Renal cortical epithelial cell (primary cell): ENCODE results near the gene MEG3. TPM values are rescaled to one million over a fixed set of nuclear protein-coding genes. Genes with fewer than 3 reads are reported as not detected.

ENCODE experiments used
- DNase-seq: peaks from one replicate; pipeline ENCODE4 v3.0.0-alpha.2; 2011; ENCODE audit warnings: low read depth
- total RNA-seq: library from RNA; depleted of rRNA; stranded (reverse); fragments of >200 nt; gene quantifications from 2 replicates; pipeline ENCODE4 v1.2.3, GENCODE V29; 2014

Gene MEG3
- total RNA-seq, 1 donor from 2014 or later, result 14.3 TPM

DNA sequence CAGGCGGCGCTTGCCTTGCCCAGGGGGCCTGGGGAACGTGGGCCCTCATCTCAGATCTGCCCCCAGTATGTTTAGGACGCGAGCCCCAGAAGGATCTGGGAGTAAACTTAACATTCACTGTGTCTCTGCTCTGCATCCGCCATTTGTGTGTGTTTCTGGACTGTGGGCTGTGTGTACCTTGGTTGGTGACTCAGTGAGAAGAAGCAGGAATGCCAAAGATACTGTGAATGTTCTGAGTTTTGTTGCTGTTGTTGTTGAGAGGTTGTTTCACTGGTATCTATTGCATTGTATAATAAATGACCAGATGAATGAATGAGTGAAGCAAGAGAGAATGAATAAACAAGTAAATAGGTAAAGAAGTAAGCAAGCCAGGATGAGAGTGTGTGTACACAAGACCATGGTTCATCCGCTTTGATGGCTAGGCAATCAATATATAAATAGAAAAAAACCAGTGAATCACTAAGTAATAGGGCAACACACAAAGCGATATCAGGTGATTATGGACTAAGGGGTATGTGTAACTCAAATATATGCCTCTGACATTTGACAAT lies 20.5 kb downstream of the MEG3 start:
- no peak for DNase-seq

DNA sequence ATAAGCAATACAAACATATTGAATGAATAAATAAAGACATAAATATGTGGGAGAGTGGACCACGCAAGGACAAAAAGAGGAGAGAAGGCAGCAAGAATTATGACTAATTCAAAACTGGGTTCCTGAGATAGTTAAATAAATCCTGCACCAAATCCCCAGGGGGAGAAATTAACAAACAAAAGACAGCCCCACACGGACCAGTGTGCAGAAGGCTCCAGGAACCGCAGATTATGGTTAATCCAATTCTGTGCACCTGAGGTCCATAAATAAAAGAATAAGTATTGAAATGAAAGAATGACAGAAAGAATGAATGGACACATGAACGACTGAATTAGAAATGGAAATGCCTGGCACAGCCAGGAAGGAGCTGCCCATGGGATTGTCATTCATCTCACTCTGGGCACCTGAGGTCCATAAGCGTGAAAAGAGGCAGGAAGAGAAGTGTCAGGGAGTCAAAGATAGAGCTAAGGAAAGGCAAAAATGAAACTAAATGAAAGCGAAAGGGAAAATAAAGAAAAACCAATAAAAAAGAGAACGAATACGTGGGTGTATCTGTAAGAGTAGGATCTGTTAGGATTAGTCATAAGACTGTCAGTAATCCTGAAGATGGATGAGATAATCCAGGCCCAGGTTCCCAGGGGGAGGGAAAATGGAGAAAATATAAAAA lies 23.3 kb downstream of the MEG3 start:
- peak; percentile 9 for DNase-seq

GRCh38 chr14:100850841-100851585 lies 25.1 kb downstream of the MEG3 start:
- DNase-seq, result no peak

DNA sequence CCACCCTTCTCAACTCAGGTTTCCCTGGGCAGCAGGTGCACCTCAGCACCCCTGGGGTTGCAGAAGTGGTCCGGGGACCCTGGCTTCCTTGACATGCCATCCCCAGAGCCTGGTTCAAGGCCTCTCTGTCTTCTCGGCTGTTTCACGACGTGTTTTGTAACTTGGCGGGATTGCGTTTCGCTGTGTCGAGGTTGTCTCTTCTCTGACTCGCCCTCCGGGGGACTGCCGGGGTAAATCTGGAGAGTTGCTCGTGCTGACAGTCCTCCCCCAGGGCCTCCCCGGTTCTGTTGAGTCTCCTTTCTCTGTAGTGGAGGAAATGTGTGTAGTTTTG lies 25.6 kb downstream of the MEG3 start:
- no peak for DNase-seq

DNA sequence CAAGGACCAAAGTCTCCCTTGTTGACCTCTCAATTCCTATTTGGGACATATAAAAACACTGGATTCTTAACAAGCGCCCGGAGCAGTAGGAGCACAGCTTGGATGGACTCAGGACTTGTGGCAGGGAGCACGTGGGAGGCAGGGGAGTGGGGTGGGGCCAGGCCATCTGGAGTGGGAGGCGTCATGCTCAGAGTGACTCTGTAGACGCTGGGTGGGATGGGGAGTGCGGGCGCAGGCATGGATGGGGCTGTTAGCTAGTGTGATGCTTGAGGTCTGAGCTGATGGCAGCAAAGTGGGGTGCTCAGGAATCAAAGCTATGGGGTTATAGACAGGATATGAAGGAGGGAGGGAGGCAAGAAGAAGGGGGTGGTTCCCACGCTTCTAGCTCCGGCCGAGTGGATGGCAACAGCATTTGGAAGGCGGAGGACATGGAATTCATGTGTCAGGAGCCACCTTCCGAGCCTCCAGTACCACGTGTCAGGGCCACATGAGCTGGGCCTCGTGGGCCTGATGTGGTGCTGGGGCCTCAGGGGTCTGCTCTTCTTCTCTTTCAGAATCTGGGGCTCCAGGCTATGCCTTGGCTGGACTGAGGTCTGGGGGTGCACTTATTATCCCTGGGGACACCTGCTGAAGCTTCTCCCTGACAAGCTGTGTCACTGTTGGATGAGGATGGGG lies 26.2 kb downstream of the MEG3 start:
- no peak for DNase-seq

- no peak for DNase-seq
Observed at GRCh38 chr14:100854435-100854834, 28.5 kb downstream of the MEG3 start.

- no peak for DNase-seq
Observed at GRCh38 chr14:100855256-100855930, 29.5 kb downstream of the MEG3 start.

DNA sequence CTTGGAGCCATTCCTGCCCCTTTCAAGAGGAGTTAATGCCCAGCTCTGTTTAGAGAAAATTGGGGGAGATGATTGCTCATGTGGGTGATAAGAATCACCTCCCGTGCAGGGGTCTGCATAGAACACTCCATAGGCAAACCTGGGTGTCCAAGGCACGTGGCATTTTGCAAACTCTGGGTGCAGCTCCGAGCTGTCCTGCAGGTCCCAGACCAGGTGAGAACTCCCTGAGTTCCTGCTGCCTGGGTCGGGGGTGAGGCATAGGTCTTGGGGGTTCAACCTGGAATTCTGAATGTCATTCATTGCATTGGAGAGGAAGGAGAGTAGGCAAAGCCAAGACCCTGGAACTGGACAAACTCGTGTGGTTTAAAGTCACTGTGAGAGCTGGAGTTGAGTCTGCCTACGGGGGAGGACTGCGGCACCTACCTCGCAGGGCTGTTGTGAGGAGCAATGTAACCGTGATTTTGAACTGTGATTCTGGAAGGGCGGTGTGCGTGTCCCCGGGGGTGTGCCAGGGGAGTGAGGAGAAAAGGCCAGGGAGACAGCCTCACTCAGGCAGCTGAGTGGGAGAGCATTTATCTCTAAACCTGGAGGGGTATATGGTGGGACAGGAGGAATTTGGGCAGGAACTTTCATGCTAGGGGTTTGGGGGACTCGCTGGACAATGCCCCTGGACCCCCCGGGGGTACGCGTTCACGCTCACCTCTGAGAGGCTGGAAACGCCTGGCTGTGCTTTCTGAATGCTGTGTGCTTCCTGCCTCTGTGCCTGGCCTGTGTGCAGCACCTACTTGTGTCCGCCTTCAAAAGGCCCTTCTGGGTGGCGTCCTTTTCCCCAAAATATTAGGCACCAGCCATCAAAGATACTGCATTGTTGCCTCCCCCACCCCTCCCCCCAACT lies 30.4 kb downstream of the MEG3 start:
- no peak for DNase-seq

- no peak for DNase-seq
Observed at GRCh38 chr14:100857233-100857922, 31.5 kb downstream of the MEG3 start.

- no peak for DNase-seq
Observed at GRCh38 chr14:100857923-100858837, 32.3 kb downstream of the MEG3 start.

DNA sequence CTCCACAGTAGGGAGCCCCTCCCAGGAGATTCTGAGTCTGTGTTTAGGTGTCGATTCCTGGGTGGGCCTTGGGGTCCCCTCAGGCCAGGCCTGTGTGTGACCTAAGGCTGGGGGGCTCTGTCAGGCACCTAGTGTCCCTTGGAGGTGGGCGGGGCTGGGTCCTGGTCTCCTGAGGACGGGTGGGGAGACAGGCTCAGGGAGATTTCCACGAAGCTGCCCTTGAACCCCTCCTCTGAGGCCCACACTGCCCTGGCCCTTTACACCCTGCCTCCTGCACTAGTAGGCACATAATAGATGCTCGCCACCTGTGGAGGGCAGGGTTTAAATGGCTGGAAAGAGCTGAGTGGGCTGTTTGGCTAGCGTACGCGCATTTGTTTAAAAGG lies 32.9 kb downstream of the MEG3 start:
- no peak for DNase-seq

DNA sequence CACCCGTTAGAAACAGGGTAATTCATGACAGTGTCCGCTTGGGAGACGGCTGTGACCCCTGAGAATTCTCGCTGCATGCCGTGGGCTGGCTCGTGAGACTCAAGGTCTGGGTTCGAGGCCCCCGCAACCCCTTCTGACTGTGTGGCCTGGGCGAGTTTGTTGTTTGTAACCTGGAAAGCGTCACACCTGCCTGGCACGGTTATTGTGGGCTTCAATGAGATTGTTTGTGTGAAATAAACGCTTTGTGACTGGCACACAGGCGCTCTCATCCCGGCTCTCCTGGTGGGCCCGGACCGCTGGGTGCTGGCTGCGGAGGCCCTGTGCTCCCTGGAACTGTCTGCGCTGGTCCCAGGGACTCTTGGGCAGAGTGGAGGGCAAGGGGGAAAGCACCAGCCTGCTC lies 33.9 kb downstream of the MEG3 start:
- no peak for DNase-seq

DNA sequence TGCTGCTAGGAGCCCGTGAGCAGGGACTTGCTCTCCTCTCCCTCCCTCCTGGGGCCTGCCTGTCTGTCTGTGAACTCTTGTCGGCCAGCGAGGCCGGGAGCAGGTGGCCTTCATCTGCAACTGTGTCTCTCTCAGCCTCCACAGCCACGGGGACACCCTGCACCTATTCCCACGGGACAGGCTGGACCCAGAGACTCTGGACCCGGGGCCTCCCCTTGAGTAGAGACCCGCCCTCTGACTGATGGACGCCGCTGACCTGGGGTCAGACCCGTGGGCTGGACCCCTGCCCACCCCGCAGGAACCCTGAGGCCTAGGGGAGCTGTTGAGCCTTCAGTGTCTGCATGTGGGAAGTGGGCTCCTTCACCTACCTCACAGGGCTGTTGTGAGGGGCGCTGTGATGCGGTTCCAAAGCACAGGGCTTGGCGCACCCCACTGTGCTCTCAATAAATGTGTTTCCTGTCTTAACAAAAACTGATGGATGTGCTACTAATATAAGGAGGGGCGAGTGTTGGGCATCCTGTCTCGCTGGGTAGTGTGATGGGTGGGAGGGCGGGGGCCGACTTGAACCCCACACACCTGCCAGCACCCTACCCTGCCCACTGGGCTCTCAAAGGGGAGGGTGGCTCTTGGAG lies 34.8 kb downstream of the MEG3 start:
- no peak for DNase-seq

GRCh38 chr14:100861188-100861936 lies 35.4 kb downstream of the MEG3 start:
- DNase-seq, result no peak

DNA sequence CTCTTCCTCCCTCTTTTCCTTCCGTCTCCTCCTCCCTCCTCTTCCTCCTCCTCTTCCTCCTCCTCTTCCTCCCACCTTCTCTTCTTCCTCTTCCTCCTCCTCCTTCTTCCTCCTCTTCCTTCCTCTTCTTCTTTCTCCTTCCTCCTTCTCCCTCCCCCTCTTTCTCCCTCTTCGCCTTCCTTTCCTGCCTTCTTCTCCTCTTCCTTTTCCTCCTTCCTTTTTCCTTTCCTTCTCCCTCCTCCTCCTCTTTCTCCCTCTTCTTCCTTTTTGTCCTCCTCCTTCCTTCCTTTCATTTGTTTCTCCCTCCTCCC lies 36.0 kb downstream of the MEG3 start:
- DNase-seq, result no peak

GRCh38 chr14:100862277-100862676 lies 36.4 kb downstream of the MEG3 start:
- no peak for DNase-seq

GRCh38 chr14:100862793-100863192 lies 36.9 kb downstream of the MEG3 start:
- DNase-seq, result no peak

- no peak for DNase-seq
Observed at GRCh38 chr14:100864206-100864605, 38.3 kb downstream of the MEG3 start.
